ENCODE measurements around the gene RTEL1. TPM values are rescaled to one million over a fixed set of nuclear protein-coding genes. Genes with fewer than 3 reads are reported as not detected.

The RTEL1 gene
- polyA plus RNA-seq, 1 donor: 19.8 TPM

DNA sequence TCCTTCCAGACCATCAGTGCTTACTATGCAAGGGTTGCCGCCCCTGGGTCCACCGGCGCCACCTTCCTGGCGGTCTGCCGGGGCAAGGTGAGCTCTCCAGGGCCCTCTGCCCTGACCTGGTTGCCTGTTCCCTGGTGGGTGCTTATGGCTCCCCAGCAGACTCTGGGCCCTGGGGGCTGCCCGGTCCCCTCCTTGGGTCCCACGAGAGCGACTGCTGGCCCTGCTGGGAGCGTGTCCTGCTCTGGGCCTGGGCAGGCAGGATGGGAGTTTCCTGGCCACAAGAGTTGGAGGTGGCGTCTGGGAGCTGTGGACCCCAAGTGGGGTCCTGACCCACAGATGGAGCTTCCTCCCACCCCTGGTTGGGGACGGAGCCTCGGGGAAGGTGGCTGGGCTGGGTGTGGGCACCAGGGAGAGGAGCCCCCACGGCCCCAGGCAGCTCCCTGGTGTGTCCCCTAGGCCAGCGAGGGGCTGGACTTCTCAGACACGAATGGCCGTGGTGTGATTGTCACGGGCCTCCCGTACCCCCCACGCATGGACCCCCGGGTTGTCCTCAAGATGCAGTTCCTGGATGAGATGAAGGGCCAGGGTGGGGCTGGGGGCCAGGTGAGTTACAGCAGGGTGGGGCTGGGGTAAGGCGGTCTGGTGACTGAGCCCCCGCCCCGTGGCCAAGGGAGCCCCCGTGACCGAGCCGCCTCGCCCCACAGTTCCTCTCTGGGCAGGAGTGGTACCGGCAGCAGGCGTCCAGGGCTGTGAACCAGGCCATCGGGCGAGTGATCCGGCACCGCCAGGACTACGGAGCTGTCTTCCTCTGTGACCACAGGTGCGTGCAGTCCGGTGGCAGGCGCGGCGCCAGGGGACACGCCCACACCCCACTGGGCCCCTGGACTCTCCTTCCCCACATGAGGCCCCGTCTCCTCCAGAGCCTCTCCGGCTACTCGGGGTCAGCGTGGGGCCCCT is 31.2 kb downstream of the RTEL1 start:
- DNase-seq: no peak

DNA sequence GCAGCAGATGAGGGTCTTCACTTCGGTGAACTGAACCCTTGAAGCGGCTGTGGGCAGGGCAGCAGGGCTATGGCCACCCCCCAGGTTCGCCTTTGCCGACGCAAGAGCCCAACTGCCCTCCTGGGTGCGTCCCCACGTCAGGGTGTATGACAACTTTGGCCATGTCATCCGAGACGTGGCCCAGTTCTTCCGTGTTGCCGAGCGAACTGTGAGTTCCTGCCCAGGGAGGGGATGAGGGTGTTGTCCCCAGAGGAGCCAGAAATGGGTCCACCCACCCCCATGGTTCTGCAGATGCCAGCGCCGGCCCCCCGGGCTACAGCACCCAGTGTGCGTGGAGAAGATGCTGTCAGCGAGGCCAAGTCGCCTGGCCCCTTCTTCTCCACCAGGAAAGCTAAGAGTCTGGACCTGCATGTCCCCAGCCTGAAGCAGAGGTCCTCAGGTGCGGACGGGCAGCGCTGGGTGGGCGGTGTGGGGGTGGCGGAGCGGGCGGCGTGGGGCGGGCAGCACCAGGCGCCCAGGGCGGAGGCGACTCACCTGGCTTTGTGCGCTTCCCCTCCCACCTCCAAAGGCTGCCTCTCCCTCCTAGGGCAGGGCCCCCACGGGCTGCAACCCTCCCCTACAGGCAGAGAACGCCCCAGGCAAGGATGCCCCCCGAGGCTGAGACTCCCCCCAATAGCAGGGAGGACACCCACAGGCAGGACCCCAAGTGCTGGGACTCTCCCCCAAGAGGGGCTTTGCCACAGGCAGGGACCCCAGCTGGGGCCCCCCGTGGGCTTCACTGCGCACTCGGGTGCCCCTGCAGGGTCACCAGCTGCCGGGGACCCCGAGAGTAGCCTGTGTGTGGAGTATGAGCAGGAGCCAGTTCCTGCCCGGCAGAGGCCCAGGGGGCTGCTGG is 32.1 kb downstream of the RTEL1 start:
- no peak for DNase-seq

DNA sequence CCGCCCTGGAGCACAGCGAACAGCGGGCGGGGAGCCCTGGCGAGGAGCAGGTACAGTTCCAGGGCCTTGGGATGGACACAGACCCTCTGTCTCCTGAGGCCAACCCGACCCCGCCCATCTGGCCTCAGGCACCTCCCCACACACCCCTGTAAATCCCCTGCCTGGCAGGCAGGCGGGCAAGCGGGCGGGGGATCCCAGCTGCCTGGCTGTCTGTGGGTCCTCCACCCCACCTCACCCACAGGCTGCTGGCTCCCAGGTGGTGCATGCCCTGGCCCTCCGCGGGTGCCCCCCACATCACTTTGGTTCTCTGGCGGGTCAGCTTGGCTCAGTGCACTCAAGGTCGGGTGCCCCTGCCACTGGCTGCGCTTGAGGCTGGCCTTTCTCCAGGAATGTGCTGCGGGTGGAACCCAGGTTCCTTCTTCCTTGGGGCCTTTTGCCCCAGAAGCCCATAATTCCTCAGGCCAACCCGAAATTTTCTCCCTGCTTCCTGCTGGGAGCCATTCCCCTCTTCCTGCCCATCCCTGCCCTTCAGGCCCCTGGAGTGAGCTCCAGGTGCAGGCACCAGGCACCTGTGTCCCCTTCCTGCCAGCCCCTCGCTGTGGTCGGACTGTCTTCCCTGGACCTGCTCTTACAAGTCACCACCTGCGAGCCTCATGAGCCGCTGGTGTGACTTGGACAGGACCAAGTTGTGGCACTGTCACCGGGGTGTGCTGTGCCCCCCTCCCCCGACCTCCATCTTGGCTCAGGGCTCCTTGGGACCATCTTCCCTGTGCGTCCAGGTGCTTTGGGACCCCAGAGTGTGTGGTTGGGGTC is 33.0 kb downstream of the RTEL1 start:
- no peak for DNase-seq

DNA sequence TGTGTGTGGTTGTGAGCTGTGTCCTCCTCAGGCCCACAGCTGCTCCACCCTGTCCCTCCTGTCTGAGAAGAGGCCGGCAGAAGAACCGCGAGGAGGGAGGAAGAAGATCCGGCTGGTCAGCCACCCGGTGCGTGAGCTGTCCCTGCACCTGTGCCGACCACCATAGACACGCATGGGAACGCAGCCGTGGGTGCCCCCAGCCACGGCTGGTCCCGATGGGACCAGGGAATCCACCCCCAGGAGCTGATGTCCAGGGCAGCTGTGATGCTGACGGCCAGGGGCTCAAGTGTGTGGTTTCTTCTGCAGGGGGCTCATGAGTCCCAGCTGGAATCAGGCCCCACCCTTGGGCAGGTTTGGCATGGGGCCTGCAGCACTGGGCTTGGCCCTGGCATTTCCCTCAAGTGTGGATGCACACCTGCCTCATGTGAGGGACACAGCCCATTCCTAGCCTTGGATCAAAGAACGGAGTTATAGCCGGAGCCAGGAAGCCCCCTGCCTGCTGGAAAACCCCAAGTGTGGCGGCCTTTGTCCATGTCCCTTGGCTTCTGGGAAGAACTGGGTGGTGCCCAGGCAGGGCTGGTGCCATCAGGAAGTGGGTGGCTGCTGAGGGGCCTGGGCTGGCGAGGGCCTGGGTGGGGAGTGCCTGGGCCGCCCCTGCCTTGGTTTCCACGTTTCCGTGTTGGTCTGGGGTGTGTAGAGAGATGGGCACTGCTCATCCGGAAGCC is 33.8 kb downstream of the RTEL1 start:
- no peak for DNase-seq

DNA sequence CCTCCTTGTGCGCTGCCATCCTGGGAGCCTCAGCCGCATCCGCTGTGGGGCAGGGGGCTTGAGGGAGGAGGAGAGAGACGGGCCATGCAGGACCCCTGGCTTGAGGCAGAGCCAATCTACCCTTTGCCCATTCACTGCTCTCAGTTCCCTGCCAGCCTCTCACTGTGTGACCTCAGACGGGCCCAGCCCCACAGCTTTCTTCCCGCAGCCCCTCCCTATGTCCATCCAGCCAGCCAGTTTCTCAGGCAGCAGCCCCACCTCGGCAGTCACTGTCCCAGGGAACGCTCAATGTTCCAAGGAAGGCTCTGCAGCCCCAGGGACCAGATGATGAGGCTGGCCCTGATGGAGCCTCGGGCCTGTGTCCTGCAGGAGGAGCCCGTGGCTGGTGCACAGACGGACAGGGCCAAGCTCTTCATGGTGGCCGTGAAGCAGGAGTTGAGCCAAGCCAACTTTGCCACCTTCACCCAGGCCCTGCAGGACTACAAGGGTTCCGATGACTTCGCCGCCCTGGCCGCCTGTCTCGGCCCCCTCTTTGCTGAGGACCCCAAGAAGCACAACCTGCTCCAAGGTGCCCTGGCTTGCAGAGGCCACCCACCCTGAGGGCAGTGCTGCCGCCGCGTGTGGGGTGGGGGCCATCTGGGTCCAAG is 34.4 kb downstream of the RTEL1 start:
- no peak for DNase-seq

DNA sequence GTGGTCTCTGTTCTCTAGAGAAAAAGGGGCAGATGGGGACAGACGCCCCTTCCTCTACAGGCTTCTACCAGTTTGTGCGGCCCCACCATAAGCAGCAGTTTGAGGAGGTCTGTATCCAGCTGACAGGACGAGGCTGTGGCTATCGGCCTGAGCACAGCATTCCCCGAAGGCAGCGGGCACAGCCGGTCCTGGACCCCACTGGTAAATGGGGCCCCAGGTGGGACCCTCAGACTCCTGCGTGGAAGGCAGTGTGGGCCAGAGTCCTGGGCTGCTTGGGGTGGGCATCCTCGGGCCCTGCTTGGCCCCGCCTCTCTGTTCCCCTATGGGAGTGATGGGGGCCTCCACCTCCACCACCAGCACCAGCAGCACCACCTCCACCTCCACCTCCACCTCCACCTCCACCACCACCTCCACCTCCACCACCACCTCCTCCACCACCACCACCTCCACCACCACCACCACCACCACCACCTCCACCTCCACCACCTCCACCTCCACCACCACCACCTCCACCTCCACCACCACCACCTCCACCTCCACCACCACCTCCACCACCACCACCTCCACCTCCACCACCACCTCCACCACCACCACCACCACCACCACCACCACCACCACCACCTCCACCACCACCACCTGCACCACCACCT is 35.1 kb downstream of the RTEL1 start:
- DNase-seq: no peak

DNA sequence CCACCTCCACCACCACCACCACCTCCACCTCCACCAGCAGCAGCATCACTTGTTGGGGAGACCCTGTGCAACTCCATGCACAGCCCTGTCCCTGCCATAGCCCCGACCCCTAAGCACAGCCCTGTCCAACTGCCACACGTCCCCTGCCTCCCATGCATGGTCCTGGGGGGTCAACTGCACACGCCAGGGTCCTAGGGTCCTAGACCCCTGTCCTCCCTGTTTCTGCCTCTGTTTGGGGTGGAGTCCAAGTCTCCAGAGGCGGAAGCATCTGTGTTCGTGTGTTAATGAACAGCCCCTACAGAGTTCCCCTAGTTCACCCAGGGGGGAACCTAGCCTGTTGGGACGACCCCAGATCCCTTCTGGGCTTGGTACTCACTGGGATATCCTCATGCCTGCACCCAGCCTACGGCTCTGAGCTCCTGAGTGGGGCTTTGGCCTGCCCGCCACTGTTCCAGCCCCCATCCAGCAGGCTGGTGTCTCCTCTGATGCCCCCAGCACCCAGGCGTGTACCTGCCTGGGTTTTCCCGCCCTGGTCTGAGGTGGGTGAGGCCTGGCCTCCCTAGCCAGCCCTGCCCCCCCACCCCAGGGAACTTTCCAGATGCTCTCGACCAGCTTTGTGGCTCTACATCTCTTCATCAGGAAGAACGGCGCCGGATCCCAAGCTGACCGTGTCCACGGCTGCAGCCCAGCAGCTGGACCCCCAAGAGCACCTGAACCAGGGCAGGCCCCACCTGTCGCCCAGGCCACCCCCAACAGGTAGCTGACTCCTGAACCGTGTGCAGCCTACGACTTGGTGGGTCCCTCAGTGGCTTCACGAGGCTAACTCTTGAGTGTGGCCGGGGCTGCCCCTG is 35.8 kb downstream of the RTEL1 start:
- no peak for DNase-seq

DNA sequence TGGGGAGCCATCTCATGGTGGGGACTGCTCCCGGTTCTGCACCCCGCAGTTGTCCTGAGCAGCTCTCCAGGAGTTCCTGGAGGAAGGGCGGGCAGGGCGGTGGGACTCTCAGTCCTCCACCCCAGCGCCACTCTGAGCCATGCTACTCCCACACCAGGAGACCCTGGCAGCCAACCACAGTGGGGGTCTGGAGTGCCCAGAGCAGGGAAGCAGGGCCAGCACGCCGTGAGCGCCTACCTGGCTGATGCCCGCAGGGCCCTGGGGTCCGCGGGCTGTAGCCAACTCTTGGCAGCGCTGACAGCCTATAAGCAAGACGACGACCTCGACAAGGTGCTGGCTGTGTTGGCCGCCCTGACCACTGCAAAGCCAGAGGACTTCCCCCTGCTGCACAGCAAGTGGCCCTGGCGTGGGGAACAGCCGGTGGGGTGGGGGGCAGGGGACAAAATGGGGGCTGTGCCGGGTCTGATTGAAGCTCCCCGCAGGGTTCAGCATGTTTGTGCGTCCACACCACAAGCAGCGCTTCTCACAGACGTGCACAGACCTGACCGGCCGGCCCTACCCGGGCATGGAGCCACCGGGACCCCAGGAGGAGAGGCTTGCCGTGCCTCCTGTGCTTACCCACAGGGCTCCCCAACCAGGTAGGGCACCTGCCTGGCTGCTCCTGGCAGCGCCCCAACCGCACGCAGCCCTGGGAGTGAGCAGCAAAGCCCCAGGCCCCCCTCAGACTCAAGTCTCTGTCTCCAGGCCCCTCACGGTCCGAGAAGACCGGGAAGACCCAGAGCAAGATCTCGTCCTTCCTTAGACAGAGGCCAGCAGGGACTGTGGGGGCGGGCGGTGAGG is 36.7 kb downstream of the RTEL1 start:
- DNase-seq: no peak

DNA sequence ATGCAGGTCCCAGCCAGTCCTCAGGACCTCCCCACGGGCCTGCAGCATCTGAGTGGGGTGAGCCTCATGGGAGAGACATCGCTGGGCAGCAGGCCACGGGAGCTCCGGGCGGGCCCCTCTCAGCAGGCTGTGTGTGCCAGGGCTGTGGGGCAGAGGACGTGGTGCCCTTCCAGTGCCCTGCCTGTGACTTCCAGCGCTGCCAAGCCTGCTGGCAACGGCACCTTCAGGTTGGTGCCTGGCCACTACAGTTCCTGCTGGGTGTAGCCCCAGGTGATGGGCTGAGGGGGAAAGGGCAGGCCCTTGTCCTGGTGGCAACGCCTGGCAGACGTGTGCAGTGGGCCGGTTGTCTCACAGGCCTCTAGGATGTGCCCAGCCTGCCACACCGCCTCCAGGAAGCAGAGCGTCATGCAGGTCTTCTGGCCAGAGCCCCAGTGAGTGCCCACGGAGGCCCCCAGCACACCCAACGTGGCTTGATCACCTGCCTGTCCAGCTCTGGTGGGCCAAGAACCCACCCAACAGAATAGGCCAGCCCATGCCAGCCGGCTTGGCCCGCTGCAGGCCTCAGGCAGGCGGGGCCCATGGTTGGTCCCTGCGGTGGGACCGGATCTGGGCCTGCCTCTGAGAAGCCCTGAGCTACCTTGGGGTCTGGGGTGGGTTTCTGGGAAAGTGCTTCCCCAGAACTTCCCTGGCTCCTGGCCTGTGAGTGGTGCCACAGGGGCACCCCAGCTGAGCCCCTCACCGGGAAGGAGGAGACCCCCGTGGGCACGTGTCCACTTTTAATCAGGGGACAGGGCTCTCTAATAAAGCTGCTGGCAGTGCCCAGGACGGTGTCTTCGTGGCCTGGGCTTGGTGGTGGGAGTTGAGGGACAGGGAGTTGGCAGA is 37.6 kb downstream of the RTEL1 start:
- no peak for DNase-seq

DNA sequence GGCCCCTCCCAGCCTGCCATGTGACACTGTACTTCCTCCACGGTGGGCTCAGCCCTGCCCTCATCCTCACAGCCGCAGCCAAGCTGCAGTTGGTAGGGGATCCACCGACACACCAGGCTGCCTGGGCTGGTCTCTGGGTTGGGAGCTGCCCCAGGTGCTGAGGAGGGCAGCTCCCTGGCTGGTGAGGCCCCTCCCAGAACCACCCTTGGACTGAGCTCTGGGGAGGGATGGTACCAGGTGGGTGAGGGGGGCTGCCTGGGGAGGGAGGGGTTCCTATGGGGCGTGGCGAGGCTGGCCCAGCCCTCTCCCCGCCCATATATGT is 38.2 kb downstream of the RTEL1 start:
- no peak for DNase-seq

DNA sequence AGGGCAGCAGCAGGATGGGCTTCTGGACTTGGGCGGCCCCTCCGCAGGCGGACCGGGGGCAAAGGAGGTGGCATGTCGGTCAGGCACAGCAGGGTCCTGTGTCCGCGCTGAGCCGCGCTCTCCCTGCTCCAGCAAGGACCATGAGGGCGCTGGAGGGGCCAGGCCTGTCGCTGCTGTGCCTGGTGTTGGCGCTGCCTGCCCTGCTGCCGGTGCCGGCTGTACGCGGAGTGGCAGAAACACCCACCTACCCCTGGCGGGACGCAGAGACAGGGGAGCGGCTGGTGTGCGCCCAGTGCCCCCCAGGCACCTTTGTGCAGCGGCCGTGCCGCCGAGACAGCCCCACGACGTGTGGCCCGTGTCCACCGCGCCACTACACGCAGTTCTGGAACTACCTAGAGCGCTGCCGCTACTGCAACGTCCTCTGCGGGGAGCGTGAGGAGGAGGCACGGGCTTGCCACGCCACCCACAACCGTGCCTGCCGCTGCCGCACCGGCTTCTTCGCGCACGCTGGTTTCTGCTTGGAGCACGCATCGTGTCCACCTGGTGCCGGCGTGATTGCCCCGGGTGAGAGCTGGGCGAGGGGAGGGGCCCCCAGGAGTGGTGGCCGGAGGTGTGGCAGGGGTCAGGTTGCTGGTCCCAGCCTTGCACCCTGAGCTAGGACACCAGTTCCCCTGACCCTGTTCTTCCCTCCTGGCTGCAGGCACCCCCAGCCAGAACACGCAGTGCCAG is 38.7 kb downstream of the RTEL1 start, which contains the start of gene TNFRSF6B:
Gene TNFRSF6B, plus strand, starts transcription at position 25 of the 729 bp plus-strand sequence. Its CDS starts 116 bp downstream, at position 141.
- DNase-seq: no peak

DNA sequence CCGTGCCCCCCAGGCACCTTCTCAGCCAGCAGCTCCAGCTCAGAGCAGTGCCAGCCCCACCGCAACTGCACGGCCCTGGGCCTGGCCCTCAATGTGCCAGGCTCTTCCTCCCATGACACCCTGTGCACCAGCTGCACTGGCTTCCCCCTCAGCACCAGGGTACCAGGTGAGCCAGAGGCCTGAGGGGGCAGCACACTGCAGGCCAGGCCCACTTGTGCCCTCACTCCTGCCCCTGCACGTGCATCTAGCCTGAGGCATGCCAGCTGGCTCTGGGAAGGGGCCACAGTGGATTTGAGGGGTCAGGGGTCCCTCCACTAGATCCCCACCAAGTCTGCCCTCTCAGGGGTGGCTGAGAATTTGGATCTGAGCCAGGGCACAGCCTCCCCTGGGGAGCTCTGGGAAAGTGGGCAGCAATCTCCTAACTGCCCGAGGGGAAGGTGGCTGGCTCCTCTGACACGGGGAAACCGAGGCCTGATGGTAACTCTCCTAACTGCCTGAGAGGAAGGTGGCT is 39.3 kb downstream of the RTEL1 start:
- DNase-seq: no peak

DNA sequence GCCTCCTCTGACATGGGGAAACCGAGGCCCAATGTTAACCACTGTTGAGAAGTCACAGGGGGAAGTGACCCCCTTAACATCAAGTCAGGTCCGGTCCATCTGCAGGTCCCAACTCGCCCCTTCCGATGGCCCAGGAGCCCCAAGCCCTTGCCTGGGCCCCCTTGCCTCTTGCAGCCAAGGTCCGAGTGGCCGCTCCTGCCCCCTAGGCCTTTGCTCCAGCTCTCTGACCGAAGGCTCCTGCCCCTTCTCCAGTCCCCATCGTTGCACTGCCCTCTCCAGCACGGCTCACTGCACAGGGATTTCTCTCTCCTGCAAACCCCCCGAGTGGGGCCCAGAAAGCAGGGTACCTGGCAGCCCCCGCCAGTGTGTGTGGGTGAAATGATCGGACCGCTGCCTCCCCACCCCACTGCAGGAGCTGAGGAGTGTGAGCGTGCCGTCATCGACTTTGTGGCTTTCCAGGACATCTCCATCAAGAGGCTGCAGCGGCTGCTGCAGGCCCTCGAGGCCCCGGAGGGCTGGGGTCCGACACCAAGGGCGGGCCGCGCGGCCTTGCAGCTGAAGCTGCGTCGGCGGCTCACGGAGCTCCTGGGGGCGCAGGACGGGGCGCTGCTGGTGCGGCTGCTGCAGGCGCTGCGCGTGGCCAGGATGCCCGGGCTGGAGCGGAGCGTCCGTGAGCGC is 39.9 kb downstream of the RTEL1 start:
- DNase-seq: no peak

DNA sequence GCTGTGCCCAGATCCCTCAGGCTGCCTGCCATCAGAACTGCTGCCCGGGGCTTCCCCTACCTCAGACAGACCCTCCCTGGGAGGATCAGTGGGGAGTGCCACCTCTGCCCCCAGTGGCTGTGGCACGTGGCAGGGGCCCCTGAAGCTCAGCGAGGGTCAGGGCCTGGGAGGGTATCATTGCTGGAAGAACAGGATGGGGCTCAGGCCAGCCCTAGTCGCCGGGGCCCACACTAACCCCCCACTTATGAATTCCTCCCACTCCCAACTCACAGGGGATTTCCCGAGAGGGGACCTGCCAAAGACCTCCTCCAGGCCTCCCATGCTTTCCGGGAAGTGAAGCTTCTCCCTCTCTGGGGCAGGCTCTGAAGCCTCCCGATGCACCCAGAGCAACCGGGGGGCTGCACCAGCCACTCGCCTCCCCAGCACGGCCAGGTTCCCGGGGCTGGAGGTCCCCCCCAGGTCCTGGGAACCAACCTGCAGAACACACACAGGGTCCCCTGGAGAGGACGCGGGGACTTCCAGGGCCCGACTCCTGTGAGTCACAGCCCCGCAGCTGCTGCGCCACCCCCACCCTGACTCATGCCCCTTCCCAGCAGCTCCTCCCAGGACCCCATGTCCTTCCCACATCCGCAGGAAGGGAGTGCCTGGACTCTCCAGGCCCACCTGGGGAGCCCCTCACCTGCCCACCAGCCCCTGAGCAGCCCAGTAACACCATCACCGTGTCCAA is 40.8 kb downstream of the RTEL1 start:
- no peak for DNase-seq
